GM20431 (cell line): Measurements from ENCODE around the gene CCDC92B.

Experiments used
- in situ Hi-C: fragments of 300-500 bp; cut with MseI, MboI; formaldehyde crosslinking; loops from one replicate; pipeline ENCODE4 v1.15.0; 2020; ENCODE audit warnings: low sequenced_read_pairs; ENCODE audit not compliant: unreplicated experiment

CCDC92B gene

DNA sequence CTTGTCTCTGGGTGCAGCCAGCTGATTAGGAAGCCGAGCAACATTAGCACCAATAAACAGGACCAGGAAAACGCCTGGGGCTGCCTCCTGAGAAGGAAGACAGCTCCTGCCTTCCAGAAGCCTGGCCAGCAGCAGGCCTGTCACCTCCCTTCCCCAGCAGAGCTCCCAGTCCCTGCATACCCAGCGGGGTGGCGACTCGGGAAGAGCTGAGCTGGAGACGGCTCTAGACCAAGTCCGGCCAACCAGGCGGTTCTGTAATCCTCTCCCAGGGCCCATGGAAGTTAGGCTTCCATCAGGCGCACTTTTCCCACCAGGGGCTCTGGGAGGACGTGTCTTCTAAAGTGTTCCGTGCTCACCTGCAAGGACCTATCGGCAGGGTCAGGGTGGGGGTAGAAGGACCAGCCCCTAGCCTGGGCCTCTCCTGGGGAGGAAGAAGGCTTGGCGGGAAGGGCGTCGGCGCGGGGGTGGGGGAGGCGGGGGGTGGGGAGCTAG, 25.9 kb downstream of the CCDC92B start:
- in situ Hi-C loops, result no loop called here

DNA sequence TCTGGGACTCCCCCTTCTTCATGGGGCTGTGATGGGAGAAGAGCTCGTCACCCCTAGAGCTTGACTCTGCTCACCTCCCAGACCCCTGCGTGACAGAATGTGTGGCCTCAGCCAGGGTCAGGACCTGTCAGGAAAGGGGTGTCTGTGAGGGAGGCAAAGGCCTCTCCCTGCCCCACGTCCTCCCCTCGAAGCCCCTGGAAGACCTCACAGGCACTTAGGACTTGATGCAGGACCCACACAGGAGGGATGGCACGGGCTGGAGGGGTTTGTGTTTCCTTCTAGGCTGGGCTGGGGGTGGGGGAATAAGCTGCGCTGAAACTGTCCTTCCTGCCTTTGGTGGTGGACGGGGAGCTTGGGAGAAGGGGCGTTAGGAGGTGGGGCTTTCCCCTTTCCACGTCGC, 26.8 kb downstream of the CCDC92B start:
- in situ Hi-C loops, result no loop called here

DNA sequence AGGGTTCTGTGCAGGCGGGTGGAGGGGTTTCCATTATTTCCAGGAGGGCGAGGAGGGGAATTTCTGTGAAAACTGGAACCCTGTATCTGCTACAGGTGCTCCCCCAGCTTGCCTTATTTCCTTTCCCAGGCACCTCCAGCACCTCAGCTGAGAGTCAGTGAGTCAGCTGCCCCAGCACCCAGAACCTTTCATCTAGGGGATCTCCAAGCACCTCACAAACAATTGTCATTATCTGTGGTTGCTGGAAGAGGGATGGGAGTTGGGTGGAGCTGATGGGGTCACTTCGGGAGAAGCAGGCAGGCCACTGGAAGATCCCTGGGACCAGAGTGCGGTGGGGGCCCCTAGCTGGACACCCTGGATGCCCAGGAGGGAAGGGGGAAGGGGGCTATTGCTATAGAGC, 27.8 kb downstream of the CCDC92B start:
- in situ Hi-C loops, result no loop called here

DNA sequence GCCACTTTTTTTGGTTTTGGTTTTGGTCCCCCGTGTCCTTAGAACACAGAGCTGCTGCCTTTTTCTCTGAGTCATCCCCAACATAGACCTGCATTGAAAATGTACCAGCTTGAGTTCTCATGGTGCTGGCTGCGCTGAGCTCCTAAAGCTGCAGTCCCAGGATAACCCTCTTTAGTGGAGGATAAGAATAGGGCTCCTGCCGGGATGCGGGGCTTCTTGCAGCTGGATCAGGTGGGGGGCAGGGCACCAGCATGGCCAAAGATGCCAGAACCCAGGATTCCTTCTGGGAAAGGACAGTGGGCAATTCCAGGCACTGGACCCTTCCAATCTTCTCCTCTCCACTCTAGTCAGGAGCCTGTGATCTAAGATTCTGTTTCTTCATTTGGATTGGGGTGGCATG, 29.6 kb downstream of the CCDC92B start:
- in situ Hi-C loops, result no loop called here

DNA sequence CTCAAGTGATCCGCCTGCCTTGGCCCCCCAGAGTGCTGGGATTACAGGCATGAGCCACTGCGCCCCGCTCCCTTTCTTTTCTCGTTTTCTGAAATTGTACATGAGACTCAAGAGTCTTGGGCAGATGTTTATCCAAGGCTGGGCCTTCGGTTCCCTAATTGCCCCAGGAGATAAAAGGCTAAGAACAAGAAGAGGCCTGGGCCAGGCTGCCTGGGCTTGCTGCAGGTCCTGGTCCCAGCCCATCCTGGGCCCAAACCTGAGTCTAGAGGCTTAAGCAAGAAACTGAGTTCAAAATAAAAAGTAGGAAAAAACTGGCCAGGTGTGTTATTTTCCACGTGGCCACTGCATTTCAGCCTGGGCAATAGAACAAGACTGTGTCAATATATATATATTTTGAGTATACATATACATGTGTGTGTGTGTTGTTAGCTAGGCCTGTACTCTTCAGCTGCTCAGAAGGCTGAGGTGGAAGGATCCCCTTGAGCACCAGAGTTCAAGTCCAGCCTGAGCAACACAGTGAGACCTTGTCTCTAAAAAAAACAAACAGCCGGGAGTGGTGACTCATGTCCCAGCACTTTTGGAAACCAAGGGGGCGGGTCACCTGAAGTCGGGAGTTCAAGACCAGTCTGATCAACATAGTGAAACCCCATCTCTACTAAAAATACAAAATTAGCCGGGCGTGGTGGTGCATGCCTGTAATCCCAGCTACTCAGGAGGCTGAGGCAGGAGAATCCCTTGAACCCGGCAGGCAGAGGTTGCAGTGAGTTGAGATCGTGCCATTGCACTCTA, 31.1 kb downstream of the CCDC92B start:
- in situ Hi-C loops, result no loop called here

DNA sequence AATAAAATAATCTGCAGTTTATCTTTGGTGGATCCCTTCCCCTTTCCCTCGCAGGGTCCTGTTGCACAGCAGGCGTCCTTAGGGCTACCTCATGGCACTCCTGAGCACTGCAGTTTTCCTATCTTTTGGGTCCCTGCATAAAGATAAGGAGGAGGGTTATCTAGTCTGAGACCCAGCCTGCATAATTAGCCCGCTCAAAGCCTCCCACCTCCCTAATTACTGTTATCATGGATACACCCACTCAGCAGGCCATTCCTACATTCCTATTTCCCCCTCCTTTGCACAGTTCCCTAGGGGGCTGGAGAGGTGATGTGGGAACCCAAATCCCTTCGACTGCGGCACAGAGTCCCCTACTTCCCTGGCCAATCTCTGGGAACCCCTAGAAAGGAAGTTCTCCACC, 32.8 kb downstream of the CCDC92B start:
- in situ Hi-C loops, result no loop called here

DNA sequence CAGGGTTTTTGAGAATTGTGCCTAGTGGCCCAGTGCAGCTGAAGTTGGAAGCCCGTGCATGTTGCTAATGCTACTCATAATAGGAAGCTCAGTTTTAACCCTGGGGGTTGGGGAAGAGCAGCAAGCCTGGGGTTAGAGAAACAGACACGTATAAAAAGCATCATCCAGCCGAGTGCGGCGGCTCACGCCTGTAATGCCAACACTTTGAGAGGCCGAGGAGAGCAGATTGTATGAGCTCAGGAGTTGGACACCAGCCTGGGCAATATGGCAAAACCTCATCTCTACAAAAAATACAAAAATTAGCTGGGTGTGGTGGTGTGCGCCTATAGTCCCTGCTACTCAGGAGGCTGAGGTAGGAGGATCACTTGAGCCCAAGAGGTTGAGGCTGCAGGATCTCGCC, 35.6 kb downstream of the CCDC92B start:
- in situ Hi-C loops, result no loop called here

DNA sequence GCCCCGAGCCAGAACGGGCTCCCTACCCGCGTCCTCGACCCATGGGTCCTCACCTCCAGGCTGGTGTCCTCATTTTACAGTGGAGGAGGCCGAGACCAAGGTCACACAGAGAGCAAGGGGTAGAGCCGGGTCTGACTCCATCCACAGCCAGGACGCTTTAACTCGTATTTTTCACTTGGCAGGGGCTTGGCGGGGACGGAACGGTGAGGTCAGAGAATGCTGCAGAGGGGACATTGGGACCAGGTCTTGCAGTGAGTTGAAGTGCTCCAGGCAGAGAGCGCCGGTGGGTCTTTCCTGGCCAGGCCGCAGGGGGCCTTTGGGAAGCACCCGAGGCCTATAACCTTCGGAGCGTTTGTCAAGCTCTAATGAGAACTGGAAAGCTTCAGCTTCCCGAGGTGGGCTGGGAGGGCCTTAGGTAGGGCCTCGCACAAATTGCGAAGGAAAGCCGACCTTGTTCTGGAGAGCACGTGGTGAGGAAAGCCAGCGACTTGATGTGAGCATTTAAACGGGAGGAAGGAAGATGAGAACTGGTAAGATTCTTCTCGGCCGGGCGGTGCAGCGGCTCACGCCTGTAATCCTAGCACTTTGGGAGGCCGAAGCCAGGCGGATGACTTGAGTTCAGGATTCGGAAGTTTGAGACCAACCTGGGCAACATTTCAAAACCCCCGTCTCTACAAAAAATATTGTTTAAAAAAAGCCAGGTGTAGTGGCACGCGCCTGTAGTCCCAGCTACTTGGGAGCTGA, 37.0 kb downstream of the CCDC92B start:
- in situ Hi-C loops, result no loop called here

DNA sequence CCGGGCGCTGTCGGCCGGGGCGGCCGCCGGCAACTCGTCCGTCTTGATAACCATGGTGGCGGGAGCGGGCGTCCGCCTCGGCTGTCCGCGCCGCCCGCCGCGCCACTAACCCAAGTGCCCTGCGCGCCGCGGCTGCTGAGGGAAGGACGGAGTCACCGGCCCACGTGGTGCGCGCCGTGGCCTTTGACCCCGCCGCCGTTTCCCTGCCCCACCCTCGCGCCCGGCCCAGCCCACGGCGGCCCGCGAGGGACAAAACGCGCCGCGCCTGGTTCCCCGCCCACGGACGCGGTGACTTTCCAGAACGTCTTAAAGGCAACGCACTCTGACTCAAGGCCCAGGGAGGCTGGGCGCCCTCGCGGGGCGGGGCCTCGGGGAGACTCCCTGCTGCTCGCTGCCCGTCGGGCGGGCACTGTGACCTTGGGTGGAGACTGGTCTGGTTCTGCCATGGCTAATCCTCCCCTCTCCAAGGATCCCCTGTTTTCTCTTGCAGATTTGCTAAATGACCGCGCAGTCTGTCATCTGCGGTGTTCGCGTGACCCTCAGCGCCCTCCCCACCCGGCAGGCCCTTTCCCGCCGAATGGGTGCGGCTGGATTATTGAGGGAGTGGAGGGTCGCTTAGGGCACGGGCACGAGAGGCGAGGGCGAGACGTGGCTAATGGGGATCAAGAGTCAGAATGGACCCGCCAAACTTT, 37.7 kb downstream of the CCDC92B start, which contains the start of gene CLUH:
CLUH (minus strand) TSS at position 157 of the 692 bp plus-strand sequence; CDS start at position 54, 103 bp downstream.
- in situ Hi-C loops, result no loop called here

DNA sequence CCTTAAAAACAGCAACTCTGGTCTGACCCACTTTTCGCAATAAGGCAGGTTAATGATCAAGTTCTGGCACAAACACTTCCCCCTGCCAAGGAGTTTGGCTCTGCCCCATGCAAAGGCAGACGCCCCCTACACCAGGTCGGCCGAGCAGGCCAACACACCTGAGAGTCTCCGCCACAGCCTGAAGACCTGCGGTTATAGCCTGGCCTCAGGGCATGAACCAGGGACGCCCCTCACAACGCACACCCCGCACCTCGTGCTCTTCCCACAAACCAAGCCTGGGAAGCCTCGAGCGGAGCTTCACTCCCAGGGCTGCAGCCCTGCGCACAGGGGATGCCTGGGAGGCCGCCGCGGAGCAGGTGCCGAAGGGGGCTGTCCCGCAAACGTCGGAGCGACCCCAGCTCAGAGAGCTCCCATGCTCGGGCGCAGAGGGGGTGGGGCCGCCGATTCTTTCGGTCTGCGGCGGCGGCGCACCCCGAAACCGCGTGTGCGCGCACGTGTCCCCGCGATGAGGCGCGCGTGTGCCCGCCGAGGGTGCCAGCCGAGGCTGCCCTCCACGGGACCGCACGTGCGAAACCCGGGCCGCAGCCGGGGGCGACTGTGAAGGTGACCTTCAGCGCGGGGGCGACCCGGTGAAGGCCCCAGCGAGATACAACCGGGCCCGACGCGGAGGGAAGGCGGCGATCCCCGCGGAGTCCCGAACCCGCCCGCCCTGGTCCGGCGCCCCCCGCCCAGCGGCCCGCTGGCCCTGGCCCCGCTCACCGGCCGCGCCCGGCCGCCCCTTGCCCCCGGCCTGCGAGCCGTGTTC, 38.4 kb downstream of the CCDC92B start:
- in situ Hi-C loops, result no loop called here

DNA sequence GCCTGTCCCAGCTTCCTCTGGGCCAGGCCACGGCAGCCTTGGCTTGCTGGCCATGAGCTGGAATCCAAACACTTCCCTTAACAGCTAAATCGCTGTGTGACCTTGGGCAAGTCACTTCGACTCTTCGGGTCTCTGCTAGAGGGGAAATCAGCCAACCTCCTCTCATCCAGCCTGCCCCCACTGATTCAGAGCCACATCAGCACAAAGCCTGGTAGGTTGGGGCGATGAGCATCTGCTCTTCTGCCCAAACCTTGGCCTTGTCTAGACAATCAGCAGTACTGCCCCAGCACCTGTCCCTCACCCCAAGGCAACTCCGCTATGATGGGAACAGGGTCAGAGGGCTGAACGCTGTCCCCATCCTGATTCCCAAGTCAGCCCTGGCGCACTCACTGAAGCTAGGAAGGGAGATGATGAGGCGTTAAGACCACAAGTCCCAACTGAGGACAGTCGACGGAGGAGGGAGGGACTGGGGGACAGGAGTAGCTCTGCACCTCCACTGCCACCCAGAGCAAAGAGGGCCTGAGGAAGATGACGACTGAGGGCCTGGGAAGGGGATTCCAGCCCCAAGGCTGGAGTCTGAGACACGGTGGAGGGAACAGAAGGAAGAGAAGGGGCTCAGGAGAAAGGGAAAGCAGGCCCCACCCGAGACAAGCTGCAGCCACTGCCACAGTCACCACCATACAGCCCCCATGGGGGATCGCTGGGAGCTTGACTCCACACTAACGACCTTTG, 39.2 kb downstream of the CCDC92B start:
- in situ Hi-C loops, result no loop called here

DNA sequence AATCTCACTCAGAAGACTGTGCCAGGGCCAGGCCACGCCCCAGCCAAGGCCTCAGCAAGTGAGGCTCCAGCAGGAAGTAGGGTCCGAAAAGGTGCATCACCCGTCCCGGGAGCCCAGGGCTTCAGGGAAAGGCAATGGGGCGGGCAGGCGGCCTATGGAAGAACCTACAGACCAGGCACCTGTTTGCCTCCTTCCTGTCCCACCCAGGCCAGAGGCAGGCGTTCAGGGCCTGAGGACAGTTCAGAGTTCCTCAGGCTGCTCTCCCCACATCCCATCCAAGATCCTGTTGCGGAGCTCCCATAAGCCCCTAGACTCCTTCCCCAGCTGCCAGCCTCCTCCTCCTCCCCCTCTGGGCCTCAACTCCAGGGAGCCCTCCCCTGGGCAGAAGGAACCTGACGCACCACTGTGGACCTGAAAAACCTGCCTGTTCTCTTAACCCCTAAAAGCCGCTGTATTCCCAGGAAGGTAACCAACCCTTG, 40.2 kb downstream of the CCDC92B start:
- in situ Hi-C loops, result no loop called here

DNA sequence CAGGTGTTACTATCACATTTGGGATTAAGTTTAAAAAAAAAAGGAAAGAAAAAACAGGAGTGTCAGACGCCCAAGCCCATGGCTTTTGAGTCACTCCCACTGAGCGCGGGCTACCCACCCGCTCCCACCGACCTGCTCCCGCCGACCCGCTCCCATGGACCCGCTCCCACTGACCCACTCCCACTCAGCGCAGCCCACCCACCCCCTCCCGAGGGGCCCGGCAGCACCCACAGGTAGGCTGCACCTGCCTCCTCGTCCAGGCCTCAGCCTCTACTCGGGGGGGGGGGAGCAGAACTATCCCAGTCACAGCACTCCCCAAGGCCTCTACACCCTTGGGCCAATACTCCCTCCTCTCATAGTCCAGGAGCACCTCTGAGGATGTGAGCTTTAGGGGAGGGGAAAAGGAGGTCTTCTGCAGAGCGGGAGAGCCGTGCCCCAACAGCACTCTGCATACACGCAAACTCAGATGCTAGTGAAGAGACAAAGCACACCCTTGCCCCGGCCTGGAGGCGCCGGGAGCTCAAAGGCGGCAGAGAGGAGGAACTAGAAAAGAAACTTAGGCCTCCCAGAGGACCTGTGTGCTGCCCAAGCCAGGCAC, 40.8 kb downstream of the CCDC92B start:
- in situ Hi-C loops, result no loop called here

DNA sequence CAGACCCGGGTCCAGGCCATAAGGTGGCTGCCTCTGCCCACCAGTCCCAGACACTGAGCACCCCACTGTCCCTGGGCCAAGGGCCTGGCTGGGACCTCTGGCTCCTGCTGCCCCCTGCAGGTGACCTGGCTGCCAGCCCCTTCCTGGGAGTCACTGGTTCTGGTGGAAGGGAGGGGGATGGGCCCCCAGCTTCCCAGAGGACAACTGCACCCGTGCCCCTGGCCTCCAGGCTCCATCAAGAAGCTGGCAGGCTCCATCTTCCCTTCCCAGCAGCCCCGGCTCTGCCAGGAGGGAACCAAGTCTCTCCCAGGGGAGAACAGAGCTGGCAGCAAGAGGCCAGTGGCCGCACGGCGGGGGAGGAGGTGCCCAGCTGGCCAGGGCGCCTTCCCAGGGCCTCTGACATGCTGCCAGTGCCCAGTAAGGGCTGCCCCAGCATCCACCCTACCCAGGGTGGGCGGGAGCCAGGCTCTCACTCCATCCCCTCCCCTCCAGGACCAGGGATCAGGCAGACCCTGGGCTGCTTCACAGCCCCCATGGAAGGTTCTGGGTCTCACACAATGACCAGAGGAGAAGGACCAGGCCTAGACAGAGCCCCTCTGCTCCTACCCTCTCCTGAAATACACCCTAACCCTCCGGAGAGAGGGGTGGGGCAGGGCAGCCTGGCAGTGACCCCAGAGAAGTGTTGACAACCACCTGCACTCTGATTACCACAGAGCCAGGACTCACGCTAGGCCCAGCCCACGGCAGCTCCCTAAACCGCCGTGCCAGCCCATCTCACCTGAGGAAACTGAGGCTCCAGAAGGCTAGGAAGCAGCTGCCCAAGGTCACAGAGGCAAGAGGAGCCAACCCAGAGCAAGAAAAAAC, 41.5 kb downstream of the CCDC92B start:
- in situ Hi-C loops, result no loop called here

DNA sequence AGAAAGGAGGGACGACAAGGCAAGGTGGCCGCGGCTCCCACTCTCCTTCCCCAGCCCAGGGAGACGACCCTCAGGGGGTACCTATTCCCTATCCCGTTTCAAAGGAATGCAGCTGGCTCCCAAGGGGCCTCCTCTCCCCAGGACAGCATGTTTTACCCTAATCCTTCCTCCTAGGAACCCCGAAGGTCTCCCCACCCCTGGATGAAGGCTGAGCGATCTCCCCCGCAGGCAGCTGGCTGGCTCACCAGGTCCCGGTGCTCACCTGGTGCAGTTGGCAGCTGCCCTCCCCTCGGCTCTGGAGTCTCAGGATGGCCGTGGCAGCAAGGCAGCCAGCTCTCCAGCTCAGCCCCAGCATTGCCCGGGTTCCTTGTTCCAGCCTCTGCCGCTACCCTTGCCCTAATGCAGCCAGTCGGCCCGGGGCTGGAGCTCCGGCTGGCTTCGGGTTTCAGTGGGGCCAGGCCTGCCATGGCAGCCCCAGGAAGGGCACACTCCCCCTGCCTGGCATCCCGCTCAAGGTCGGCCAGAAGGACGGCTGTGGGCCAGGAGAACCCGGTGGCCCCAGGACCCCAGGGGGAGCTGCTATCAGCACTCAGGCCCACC, 42.4 kb downstream of the CCDC92B start:
- in situ Hi-C loops, result no loop called here

DNA sequence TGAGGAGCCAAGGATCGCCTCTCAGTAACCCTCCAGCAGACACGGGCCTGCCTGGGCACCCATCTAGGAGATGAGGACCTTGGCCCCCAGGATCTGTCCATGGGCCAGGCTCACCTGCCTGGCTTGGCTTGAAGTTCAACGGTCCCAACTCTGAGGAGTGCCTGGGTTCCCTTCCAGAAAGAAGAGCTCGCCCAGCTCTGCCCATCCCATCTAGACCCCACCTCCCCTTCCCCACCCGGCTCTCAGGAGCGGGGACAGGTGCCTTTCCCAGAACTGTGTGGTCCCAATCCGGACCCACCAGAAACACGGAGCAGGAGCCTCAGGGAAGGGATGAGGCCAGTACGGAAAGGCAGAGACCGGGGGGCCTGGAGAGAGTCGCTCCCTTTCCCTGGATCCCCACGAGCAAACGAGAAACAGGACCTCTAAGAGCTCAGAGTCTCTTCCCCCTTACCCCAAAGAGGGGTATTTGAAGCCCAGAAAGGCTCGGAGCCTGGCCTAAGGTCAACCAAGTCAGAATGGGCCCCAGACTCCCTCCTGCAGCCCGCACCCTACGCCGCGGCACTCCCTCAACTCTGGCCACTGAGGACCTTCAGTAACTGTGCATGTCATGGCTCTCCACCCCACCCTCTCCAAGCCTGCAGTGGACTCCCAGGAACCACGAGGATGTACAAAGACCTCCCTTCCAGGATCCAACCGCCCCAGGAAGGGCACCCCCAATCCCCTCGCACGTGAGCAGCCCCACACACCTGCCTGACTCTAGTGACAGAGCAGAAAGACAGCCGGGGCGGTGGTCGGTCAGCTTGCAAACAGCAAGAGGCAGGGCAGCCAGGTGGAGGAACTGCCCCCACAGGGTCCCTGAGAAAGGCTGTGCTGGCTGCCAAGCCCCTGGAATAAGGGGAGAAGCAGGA, 43.3 kb downstream of the CCDC92B start:
- in situ Hi-C loops, result no loop called here
